Ectodermal cell (in vitro differentiated cells): ENCODE measurements around the gene IDH1.
"Not testable (repeated sequence)": the region's sequence is repeated elsewhere in the genome, so short reads cannot be mapped to it uniquely, and the experiment has no call there.

ENCODE experiments used
- H3K27ac ChIP-seq: 2 replicates; pipeline ENCODE4 v1.7.0; 2013; ENCODE audit warnings: mild to moderate bottlenecking, low read depth, low read length; ENCODE audit not compliant: insufficient read depth, poor library complexity, severe bottlenecking
- H3K27me3 ChIP-seq: 2 replicates; pipeline ENCODE4 v1.7.0; 2013; ENCODE audit warnings: mild to moderate bottlenecking, low read length; ENCODE audit not compliant: insufficient read depth, control insufficient read depth, poor library complexity, severe bottlenecking
- H3K36me3 ChIP-seq: one replicate; pipeline ENCODE4 v1.7.0; 2013; ENCODE audit warnings: low read length; ENCODE audit not compliant: control insufficient read depth, insufficient read depth
- H3K4me1 ChIP-seq: one replicate; pipeline ENCODE4 v1.7.0; 2013; ENCODE audit warnings: low read length; ENCODE audit not compliant: control insufficient read depth, insufficient read depth
- H3K4me3 ChIP-seq: 2 replicates; pipeline ENCODE4 v1.7.0; 2013; ENCODE audit warnings: low read depth, low read length, control low read depth; ENCODE audit not compliant: insufficient read depth
- H3K9me3 ChIP-seq: 2 replicates; pipeline ENCODE4 v1.7.0; 2013; ENCODE audit warnings: mild to moderate bottlenecking, low read length, moderate library complexity; ENCODE audit not compliant: control insufficient read depth
- WGBS, 2 experiments: methylation state at CpG; one replicate each; pipeline ENCODE4 v1.1.7; 2013; ENCODE audit warnings: missing lambda C conversion rate in 2 of 2; 5-methylcytosine and 5-hydroxymethylcytosine counted together

The IDH1 gene

DNA sequence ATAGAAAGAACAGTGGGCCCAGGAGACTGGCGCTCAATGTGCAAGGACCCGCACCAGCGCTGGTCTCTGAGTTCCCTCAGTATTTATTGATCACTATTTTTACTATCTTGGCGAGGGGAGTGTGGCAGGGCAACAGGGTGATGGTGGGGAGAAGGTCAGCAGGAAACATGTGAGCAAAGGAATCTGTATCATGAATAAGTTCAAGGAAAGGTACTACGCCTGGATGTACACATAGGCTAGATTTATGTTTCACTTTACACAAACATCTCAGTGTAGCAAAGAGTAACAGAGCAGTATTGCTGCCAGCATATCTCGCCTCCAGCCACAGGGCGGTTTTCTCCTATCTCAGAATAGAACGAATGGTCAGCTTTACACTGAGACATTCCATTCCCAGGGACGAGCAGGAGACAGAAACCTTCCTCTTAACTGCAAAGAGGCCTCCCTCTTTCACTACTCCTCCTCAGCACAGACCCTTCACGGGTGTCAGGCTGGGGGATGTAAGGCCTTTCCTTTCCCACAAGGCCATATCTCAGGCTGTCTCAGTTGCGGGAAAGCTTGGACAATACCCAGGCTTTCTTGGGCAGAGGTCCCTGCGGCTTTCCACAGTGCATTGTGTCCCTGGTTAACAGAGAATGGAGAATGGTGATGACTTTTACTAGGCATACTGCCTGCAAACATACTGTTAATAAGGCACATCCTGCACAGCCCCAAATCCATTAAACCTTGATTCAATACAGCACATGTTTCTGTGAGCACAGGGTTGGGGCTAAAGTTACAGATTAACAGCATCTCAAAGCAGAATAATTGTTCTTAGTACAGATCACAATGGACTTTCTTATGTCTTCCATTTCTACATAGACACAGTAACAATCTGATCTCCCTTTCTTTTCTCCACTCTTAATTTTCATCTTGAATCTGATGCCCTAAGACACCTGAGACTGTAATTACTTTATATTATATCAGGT is 2.3 kb upstream of the IDH1 start:
- peaks cover 15% of the 10 kb centered on the region for H3K4me1 ChIP-seq
- not testable (repeated sequence) for H3K27me3 ChIP-seq, H3K27ac ChIP-seq, H3K9me3 ChIP-seq, H3K36me3 ChIP-seq, H3K4me3 ChIP-seq
- WGBS, 2 experiments: 79 to 82% methylated on average over 12 of the region's 12 CpGs

DNA sequence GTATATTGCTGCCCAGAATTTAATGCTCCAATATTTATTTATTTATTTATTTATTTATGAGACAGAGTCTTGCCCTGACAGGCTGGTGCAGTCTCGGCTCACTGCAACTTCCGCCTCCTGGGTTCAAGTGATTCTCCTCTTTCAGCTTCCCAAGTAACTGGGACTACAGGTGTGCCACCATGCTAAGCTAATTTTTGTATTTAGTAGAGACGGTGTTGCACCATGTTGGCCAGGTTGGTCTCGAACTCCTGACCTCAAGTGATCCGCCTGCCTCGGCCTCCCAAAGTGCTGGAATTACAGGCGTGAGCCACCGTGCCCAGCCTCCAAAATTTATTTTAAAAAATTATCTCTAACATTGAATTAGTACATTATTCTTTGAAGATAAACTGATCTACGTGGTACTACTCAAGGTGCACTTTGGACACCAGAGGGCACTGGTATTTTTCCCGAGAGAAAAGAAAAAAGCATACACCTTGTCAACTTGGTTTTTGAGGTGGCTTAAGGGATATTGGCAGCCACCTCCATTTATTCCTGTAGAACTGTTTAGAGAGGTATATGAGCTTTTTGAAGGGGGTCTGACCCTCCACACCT is 1.4 kb upstream of the IDH1 start:
- Histone ChIP-seq H3K27ac (no peak overlapping the region), H3K4me3 (no peak overlapping the region), H3K36me3 (peaks cover 11% of the 10 kb centered on the region), H3K9me3 (no peaks in the 10 kb centered on the region), H3K27me3 (no peaks in the 10 kb centered on the region), H3K4me1 (peaks cover 15% of the 10 kb centered on the region)
- 81 to 88% methylated on average over 10 of the region's 10 CpGs for WGBS, 2 experiments

DNA sequence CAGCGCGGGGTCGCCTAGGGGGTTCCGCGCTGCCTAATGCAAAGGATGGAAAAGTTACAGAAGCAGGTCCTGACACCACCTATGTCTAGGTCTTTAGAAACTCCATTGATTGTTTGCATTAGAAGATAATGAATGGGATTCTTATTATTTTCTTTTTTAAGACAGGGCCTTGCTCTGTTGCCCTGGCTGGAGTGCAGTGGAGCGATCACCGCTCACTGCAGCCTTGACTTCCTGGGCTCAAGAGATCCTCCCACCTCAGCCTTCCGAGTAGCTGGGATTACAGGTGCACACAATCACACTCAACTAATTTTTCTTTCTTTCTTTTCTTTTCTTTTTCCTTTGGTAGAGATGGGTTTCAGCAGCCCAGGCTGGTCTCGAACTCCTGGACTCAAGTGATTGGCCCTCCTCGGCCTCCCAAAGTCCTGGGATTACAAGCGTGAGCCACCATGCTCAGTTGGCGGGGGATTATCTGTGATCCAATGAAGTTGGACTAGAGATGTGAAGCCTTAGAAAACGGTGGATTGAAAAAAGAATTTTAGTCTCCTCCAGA is 761 bp upstream of the IDH1 start:
- Histone ChIP-seq H3K27me3 (no peaks in the 10 kb centered on the region), H3K27ac (peak overlapping the region; percentile 84), H3K36me3 (peaks cover 15% of the 10 kb centered on the region), H3K4me3 (peak overlapping the region; percentile 50), H3K4me1 (peaks cover 15% of the 10 kb centered on the region), H3K9me3 (no peaks in the 10 kb centered on the region)
- 51 to 52% methylated on average over 13 of the region's 13 CpGs for WGBS, 2 experiments

DNA sequence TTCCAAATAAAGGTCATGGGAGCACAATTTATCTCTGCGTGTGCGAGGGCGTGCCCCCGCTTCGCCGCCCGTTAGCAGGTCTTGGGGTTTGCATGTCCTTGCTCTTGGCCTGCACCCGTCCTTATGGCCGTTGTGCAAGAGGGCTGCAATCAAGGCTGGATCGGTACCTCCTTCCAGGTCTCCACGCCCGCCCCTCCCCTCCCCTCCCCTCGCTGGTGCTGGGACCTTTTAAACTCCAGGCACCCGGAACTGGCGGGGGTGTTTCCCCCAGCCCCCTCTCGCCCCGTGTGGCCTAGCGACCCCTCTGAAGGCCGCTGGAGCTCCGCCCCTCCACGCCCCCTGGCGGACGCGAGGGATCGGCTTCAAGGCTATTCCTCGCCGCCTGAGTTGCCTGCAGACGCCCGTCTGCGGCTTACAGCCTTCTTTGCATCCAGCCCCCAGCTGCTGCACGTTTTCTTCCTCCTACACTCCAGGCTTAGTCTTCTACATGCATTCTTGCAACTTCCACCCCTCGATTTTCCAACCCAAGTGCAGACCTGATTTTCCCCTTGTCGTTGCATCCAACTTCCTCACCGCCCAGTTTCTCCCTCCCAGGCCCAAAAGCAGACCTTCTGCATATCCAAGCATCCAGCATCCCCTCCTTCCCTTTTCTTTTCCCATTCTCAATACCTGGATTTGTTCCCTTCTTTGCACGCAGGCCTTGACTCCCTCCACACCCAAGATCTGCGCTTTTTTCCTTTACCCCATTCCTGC is 577 bp downstream of the IDH1 start:
- 0% methylated on average over 36 of the region's 36 CpGs for WGBS, 2 experiments
- H3K27ac ChIP-seq: peak overlapping the region; percentile 69
- H3K4me3 ChIP-seq: peak overlapping the region; percentile 50
- no peaks in the 10 kb centered on the region for H3K27me3 ChIP-seq
- no peaks in the 10 kb centered on the region for H3K9me3 ChIP-seq
- H3K36me3 ChIP-seq: peaks cover 25% of the 10 kb centered on the region
- peaks cover 15% of the 10 kb centered on the region for H3K4me1 ChIP-seq

DNA sequence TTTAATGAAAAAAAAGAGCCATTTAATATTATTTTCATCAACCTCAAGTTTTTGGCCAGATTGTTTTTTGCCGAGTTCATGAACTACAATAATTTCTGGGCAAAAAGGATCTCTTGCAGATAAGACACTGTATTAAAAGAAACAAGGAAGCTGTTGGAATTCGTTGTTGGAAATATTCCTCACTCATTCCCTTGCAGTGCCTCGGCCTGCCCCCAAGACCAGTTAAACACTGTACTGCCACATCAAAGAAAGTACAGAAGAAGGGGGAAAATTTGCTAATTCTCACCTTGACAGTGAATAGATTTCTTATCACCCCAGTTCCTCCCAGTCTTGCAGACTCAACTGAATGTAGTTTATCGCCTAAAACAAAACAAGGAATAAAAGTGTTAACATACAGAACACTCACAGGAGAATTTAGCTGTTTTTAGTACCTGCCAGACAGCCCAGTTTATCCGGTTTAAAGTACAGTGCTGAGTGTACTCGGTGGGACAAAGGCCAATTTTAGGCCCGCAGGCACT is 1.2 kb downstream of the IDH1 start:
- WGBS, 2 experiments: 28 to 32% methylated on average over 7 of the region's 7 CpGs
- Histone ChIP-seq H3K4me1 (peaks cover 15% of the 10 kb centered on the region), H3K9me3 (no peaks in the 10 kb centered on the region), H3K27ac (no peak overlapping the region), H3K36me3 (peaks cover 31% of the 10 kb centered on the region), H3K4me3 (peak overlapping the region; percentile 50), H3K27me3 (no peaks in the 10 kb centered on the region)

DNA sequence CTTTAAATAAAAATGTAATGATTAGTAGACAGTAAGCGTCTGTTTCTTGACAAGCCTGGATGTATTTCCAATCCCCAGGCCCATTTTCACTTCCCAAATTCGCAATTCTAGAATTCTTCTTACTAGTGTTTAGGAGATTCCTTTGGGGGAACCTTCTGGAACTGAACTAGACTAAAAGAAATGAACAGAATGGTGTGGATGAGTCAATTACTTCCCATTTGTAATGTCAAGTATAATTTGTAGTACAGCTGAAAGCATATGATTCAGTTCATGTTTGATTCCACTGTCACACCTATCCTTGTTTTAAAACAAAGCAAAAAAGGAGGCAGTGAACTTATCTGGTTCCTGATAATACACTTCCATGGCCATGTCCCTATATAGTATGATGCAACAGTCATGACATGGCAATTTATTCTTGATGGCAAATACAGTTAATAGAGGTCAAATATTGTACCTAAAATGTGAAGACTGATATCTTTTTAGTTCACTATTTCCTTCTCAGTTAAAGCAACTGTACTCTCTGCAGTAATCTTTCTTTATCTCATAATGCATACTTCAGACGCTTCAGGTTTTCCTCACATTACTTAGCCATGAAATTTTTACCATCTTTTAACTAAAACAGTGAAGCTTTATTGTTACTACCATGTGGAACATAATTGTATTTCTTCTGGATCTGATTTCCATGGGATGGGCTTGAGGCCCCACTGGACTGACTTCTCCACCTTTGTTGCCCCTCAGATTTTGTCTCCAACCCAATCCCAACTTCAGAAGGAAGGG is 2.0 kb downstream of the IDH1 start:
- WGBS, 2 experiments: 97 to 100% methylated on average over 2 to 3 of the region's 3 CpGs
- no peak overlapping the region for H3K27ac ChIP-seq
- H3K4me3 ChIP-seq: peak overlapping the region; percentile 50
- H3K9me3 ChIP-seq: no peaks in the 10 kb centered on the region
- H3K27me3 ChIP-seq: no peaks in the 10 kb centered on the region
- peaks cover 39% of the 10 kb centered on the region for H3K36me3 ChIP-seq
- H3K4me1 ChIP-seq: peaks cover 15% of the 10 kb centered on the region

DNA sequence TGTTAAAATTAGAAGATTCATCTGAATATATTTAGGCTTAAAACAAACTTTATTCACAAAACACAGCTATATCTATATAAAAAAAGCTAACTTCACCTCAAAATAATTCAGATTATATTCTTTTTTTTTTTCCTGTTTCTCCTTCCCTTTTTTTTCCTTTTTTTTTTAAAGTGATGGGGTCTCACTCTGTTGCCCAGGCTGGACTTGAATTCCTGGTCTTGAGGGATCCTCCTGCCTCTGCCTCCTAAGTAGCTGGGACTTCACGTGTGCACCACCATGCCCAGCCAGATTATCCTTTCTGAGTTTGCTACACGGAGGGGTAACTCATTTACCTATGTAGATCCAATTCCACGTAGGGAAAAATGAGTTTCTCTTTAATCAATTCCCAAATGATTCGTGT is 3.8 kb downstream of the IDH1 start:
- Histone ChIP-seq H3K4me1 (peaks cover 12% of the 10 kb centered on the region), H3K27me3 (no peaks in the 10 kb centered on the region), H3K27ac (no peak overlapping the region), H3K9me3 (no peaks in the 10 kb centered on the region), H3K4me3 (no peak overlapping the region), H3K36me3 (peaks cover 53% of the 10 kb centered on the region)
- WGBS, 2 experiments: 96 to 99% methylated on average over 4 of the region's 4 CpGs

DNA sequence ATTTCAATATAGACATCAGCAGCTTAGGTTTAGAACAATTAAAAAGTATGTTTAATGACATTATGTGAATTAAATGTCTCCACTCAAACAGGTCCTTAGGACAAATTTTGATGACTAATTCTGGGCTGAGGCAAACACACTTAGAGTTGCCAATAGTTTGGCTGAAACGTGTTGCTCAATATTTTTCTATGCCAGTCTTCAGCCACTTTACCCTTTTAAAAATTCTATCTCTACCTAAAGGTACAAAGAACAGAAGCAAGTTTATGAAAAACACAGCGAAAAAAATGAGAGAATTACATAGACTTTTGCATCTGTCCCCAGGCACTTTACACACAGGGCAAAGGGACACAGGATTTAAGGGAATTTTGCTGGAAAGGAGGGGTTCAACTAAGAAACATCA is 4.5 kb downstream of the IDH1 start:
- Histone ChIP-seq H3K27ac (no peak overlapping the region), H3K9me3 (no peaks in the 10 kb centered on the region), H3K36me3 (peaks cover 58% of the 10 kb centered on the region), H3K4me1 (peaks cover 12% of the 10 kb centered on the region), H3K27me3 (no peaks in the 10 kb centered on the region), H3K4me3 (no peak overlapping the region)
- 86 to 89% methylated on average over 2 of the region's 2 CpGs for WGBS, 2 experiments

DNA sequence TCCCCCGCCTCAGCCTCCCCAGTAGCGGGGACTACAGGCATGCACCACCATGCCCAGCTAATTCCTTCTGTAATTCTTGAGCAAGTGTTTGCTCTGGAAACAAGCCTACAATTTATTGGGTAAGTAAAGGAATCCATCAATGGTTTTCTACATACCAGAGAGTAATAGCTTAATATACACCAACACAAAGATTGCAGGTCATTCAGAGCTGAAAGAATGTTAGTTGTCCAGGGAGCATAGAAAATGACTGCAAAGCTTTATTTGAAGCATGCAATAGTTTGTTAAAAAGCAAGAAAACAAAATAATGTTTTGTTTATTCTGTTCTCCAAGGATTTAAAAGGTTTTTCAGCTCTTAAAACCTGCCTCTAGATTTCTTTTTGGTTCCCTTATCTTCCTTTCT is 5.6 kb downstream of the IDH1 start:
- Histone ChIP-seq H3K4me1 (peaks cover 12% of the 10 kb centered on the region), H3K4me3 (no peak overlapping the region), H3K27me3 (no peaks in the 10 kb centered on the region), H3K27ac (no peak overlapping the region), H3K36me3 (peaks cover 63% of the 10 kb centered on the region), H3K9me3 (no peaks in the 10 kb centered on the region)
- 89 to 92% methylated on average over 2 of the region's 2 CpGs for WGBS, 2 experiments
